Nephron progenitor cell (in vitro differentiated cells): ENCODE measurements around the gene SIRPA.

ENCODE experiments used
- DNase-seq: peaks from one replicate; pipeline ENCODE4 v3.0.0; 2021
- H3K27ac Mint-ChIP-seq: 2 replicates; pipeline ENCODE4 v1.8.0; 2021; ENCODE audit warnings: mild to moderate bottlenecking, moderate library complexity, mixed read lengths
- H3K27me3 Mint-ChIP-seq: 2 replicates; pipeline ENCODE4 v1.8.0; 2021; ENCODE audit warnings: mild to moderate bottlenecking, low read depth, mixed read lengths; ENCODE audit not compliant: poor library complexity
- H3K36me3 Mint-ChIP-seq: 2 replicates; pipeline ENCODE4 v1.8.0; 2021; ENCODE audit warnings: low read depth, mixed read lengths
- H3K4me1 Mint-ChIP-seq: 2 replicates; pipeline ENCODE4 v1.8.0; 2021; ENCODE audit warnings: mixed read lengths
- H3K4me3 Mint-ChIP-seq: 2 replicates; pipeline ENCODE4 v1.8.0; 2021; ENCODE audit warnings: mild to moderate bottlenecking, moderate library complexity, mixed read lengths
- H3K9me3 Mint-ChIP-seq: 2 replicates; pipeline ENCODE4 v1.8.0; 2021; ENCODE audit warnings: mild to moderate bottlenecking, moderate library complexity, mixed read lengths
- TF ChIP-seq, protein P1 (sequence below): fragments of 200-600 bp; sonication (generic); IDR thresholded peaks from 2 replicates; pipeline ENCODE4 v1.5.0; 2021; ENCODE audit warnings: antibody characterized with exemption

SIRPA gene

DNA sequence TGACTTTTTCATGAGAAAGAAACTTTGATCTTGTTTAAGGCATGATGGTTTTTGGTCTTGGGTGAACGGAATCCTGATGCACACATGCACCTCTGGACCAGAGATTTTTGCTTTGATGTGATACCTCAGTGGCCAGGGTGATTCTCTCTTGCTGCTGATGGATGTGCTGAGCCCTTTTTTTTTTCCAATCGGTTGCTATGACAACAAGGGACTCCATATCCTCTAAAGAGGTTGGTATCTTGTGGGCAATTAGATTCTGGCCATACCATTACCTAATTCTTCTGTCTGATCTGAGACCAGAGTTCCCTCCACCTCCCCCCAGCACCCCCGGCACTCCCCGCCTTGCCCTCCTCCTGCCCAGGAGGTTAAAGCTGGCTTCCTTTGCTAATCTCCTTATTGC is 73.8 kb downstream of the SIRPA start:
- no peak for DNase-seq
- Mint-ChIP-seq H3K9me3 (no peaks in the 10 kb centered on the region), H3K27ac (no peak overlapping the region), H3K36me3 (no peaks in the 10 kb centered on the region), H3K4me1 (peaks cover 10% of the 10 kb centered on the region), H3K4me3 (no peak overlapping the region), H3K27me3 (peaks cover 38% of the 10 kb centered on the region)
- TF ChIP-seq, protein P1, sequence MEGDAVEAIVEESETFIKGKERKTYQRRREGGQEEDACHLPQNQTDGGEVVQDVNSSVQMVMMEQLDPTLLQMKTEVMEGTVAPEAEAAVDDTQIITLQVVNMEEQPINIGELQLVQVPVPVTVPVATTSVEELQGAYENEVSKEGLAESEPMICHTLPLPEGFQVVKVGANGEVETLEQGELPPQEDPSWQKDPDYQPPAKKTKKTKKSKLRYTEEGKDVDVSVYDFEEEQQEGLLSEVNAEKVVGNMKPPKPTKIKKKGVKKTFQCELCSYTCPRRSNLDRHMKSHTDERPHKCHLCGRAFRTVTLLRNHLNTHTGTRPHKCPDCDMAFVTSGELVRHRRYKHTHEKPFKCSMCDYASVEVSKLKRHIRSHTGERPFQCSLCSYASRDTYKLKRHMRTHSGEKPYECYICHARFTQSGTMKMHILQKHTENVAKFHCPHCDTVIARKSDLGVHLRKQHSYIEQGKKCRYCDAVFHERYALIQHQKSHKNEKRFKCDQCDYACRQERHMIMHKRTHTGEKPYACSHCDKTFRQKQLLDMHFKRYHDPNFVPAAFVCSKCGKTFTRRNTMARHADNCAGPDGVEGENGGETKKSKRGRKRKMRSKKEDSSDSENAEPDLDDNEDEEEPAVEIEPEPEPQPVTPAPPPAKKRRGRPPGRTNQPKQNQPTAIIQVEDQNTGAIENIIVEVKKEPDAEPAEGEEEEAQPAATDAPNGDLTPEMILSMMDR, result no peak

DNA sequence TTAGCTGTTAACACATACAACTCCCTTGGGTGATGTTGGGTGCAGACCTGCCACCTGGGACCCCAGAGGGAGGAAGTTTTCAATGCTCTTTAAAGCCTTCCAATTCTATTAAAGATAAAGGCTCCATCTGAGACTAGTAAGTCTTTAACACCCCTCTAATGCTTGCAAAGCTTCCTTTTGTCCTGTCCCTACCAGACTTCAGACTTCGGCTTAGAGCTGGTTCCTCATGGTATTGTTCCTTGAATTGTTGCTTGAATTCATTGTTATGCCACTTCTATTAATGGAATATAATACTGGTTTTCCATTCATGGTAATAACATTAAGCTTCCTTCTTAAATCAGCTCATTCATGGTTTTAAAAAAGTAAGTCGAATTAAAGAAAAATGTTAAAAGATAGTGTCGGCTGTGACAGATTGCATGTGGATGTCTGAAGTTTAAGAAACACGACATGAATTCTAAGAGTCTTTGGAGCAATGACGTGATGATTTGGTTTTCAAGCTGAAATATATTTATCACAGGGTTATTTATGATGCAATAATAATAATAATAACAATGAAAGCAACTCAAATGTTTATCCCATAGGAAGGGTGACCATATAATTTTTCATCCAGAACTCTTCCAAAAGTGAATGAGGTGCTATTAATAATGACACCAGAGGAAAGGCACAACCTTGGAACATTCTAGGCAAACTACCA is 76.8 kb downstream of the SIRPA start:
- no peak for DNase-seq
- H3K27me3 Mint-ChIP-seq, result peaks cover 30% of the 10 kb centered on the region
- H3K9me3 Mint-ChIP-seq, result no peaks in the 10 kb centered on the region
- H3K27ac Mint-ChIP-seq, result no peak overlapping the region
- TF ChIP-seq, protein P1, result no peak
- H3K4me3 Mint-ChIP-seq, result no peak overlapping the region
- H3K4me1 Mint-ChIP-seq, result no peaks in the 10 kb centered on the region
- no peaks in the 10 kb centered on the region for H3K36me3 Mint-ChIP-seq

DNA sequence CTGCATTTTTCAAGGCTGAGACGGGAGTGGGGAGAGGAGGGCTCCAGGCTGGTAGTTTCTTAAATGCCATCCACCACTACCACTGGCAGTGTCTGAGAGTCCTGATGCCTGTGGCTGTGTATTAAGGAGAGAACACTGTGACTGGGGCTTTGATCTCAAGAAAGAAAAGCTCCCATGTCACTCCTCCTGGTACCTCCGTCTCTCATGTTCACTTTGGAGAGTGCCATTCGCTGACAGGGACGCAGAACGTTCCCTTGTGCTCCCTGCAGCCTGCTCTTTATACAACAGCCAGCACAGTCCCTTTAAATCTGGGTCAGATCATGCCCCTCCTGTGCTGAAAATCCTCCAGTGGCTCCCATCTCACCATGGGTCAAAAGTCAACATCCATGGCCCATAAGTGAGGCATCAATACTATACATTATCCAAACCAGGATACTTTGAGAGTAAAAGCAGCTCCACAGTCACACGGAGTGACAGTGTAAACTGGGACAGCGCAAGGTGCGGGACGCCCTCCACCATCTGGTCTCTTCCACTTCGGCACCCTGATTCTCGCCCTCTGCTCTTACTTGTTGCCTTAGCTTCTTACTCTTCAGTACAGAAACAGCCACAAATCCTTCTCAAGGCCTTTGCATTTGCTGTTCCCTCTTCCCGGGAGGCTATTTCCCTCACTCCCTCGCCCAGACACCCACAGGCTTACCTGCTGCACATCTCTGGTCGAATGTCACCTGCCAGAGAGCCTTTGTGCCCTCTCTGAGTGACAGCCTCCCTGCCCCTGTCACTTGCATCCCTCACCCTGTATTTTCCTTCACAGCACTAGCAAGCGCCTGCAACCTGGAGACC is 78.6 kb downstream of the SIRPA start:
- Mint-ChIP-seq H3K27ac (no peak overlapping the region), H3K4me3 (no peak overlapping the region), H3K9me3 (no peaks in the 10 kb centered on the region), H3K27me3 (peaks cover 33% of the 10 kb centered on the region), H3K36me3 (no peaks in the 10 kb centered on the region), H3K4me1 (no peaks in the 10 kb centered on the region)
- TF ChIP-seq, protein P1, result no peak
- DNase-seq, result no peak

DNA sequence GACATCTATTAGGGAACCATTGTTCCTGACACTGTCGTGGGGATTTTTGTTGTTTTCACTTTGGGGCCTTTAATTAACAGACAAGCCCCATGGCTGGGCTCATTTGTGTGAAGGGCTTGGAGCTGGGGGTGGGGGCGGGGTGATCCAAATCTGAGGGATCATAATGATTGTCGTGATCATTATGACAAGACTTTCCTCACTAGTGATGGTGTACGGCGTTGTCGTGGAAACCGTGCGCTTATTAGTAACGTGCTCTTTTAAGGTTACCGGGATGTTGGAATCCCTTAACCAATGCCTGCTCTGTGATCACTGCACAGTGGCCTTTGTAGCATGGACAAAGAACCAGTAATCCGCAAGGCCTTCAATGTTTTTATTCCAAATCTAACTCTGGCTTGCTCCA is 80.1 kb downstream of the SIRPA start:
- Mint-ChIP-seq H3K36me3 (no peaks in the 10 kb centered on the region), H3K4me1 (no peaks in the 10 kb centered on the region), H3K27ac (no peak overlapping the region), H3K9me3 (no peaks in the 10 kb centered on the region), H3K4me3 (no peak overlapping the region), H3K27me3 (peaks cover 34% of the 10 kb centered on the region)
- DNase-seq, result no peak
- TF ChIP-seq, protein P1, result no peak

DNA sequence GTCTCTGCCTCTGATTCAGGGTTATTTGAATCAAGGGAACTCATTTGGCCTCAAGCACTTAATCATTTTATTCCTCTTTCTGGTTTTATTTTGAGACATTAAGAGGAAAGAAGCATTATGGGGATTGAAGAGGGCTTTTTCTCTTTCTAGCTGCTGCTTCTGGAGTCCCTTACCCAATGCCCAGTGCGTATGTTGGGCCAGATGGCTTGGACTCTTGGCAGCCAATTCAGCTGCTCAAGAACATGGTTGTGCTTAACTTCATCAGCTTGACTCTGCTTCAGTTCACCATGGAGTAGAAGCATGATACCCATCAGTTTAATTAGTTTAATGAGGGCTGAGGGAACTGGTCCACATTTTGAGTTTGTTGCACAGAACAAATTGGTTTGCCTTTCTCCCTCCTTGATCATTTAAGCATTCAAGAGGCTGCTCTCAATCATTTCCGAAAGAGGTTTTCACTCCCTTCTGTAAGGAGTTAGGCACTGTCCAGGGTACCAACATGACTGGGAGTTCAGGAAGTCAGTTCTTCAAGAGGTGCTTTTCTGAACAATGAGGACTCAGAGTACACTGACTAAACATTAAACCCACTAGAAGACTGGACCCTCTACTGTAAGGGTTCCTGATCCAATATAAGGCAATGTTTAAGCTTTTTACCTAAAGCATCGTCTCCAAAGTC is 84.0 kb downstream of the SIRPA start:
- H3K4me3 Mint-ChIP-seq, result no peak overlapping the region
- TF ChIP-seq, protein P1, result no peak

More for the DNA sequence above, 84.0 kb downstream of the SIRPA start:
- Mint-ChIP-seq H3K27me3 (peaks cover 33% of the 10 kb centered on the region), H3K27ac (no peak overlapping the region), H3K9me3 (no peaks in the 10 kb centered on the region), H3K36me3 (no peaks in the 10 kb centered on the region), H3K4me1 (no peaks in the 10 kb centered on the region)
- no peak for DNase-seq
